ENCODE measurements around the gene ADORA3.

DNA sequence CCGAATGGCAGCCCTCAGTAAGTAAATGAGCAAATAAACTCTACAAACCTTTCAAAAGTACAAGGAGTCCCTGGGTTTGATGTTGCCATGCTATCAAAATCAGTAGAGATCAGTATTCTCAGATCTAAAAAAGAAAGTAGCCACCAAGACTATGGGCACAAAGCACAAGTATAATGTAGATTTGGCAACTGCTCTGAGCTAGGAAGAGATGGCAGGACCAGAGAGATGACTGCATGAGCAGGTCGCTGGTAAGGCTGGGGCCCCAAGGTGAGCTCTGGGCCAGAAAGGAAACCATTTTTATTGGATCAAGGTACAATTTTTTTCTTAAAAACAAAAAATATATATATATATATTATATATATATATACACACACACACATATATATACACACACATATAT lies 3.1 kb upstream of the ADORA3 start:
- TF ChIP-seq, protein P1, sequence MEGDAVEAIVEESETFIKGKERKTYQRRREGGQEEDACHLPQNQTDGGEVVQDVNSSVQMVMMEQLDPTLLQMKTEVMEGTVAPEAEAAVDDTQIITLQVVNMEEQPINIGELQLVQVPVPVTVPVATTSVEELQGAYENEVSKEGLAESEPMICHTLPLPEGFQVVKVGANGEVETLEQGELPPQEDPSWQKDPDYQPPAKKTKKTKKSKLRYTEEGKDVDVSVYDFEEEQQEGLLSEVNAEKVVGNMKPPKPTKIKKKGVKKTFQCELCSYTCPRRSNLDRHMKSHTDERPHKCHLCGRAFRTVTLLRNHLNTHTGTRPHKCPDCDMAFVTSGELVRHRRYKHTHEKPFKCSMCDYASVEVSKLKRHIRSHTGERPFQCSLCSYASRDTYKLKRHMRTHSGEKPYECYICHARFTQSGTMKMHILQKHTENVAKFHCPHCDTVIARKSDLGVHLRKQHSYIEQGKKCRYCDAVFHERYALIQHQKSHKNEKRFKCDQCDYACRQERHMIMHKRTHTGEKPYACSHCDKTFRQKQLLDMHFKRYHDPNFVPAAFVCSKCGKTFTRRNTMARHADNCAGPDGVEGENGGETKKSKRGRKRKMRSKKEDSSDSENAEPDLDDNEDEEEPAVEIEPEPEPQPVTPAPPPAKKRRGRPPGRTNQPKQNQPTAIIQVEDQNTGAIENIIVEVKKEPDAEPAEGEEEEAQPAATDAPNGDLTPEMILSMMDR (IDR thresholded peaks at IDR 0.05): no peak
- TF ChIP-seq POLR2A (IDR thresholded peaks at IDR 0.05): no peak
